Adrenal gland (tissue), 5 donors: ENCODE data around the gene TMEM89.

ENCODE experiments used
- POLR2A ChIP-seq, 2 donors: fragments of 450-650 bp; IDR thresholded peaks; one replicate each; pipeline ENCODE4 v1.6.1; 2017; ENCODE audit warnings: antibody characterized with exemption in 2 of 2, mild to moderate bottlenecking in 2 of 2, moderate library complexity in 1 of 2
- TF ChIP-seq, protein P1 (sequence below), 6 experiments: fragments of 450-650 bp in 4 of 6; fragments of 200-600 bp in 2 of 6; sonication (generic) in 1 of 6; IDR thresholded peaks; 1 replicate in 5 of 6; 2 replicates in 1 of 6; pipeline versions ENCODE4 v1.5.1 to v1.8.0; 2016 to 2021; ENCODE audit warnings: antibody characterized with exemption in 6 of 6, mild to moderate bottlenecking in 2 of 6, moderate library complexity in 1 of 6
- donor health status: DM: no; HTN: no; CAD: no.

DNA sequence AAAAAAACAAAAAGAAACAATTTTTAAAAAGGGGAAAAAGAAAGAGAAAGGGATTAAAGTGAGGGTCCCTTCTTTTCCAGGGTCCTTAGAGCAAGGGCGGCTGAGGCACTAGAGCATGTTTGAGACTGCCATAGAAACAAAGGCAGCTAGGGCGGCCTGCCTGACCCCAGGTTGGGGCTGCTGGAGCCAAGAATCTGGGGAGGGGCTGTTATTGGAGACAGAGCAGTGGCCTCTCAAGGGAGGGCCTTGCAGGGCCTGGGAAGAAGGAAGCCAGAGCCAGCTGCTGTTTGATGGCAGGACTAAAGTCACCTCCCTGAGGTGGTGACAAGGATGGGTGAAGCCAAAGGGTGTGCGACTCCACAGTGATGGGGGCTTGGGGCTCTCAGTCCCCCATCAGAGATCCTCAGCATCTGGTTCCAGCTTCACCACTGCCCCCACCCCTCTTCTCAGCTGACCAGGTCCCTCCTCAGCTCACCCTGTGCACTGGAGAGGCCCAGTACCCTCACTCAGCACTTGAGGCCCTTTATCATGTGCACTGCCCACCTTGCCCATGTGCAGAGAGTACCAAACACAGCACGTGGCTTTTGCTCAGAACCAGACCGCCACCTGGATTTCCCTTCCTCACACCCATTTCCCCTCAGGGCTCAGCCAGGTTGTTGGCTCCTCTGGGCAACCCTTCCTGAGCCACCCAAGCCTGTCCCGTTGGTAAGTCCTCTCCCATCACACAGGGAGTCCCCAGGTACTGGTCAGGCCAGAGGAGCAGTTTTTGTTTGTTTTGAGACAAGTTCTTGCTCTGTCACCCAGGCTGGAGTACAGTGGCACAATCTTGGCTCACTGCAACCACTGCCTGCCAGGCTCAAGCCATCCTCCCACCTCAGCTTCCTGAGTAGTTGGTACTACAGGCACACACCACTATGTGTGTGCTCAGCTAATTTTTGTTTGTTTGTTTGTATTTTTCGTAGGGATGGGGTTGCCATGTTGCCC lies 1.7 kb downstream of the TMEM89 start:
- TF ChIP-seq, protein P1, sequence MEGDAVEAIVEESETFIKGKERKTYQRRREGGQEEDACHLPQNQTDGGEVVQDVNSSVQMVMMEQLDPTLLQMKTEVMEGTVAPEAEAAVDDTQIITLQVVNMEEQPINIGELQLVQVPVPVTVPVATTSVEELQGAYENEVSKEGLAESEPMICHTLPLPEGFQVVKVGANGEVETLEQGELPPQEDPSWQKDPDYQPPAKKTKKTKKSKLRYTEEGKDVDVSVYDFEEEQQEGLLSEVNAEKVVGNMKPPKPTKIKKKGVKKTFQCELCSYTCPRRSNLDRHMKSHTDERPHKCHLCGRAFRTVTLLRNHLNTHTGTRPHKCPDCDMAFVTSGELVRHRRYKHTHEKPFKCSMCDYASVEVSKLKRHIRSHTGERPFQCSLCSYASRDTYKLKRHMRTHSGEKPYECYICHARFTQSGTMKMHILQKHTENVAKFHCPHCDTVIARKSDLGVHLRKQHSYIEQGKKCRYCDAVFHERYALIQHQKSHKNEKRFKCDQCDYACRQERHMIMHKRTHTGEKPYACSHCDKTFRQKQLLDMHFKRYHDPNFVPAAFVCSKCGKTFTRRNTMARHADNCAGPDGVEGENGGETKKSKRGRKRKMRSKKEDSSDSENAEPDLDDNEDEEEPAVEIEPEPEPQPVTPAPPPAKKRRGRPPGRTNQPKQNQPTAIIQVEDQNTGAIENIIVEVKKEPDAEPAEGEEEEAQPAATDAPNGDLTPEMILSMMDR (IDR thresholded peaks at IDR 0.05) = no peak
- TF ChIP-seq POLR2A (IDR thresholded peaks at IDR 0.05) = no peak
